Measurements from ENCODE around the gene REV3L.

Gene REV3L

DNA sequence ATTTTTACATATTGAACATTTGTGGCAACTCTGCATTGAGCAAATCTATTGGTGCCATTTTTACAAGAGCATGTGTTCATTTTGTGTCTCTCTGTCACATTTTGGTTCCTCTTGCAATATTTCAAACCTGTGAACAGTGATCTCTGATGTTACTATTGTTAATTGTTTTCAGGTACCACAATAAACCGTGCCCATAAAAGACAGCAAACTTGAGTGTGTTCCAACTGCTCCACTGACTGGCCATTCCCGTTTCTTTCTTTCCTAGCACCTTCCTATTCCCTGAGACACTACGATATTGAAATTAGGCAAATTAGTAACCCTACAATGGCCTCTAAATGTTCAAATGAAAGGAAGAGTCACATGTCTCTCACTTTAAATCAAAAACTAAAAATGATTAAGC is 79.6 kb downstream of the REV3L start:
- H3K27ac ChIP-seq (ENCODE audit: low read length), result no peak overlapping the region
- peaks cover 9 to 39% of the 10 kb centered on the region in 2 donors for H3K36me3 ChIP-seq (ENCODE audit: control insufficient read depth in 1 of 2, insufficient read depth in 2 of 2, low read length in 2 of 2)
- no peak overlapping the region for H3K4me3 ChIP-seq (ENCODE audit: low read depth in 1 of 2, low read length in 2 of 2)
- H3K4me1 ChIP-seq (ENCODE audit: control insufficient read depth in 1 of 2, insufficient read depth in 2 of 2, low read length in 2 of 2), result peaks cover 0 to 4% of the 10 kb centered on the region in 2 donors
- no peaks in the 10 kb centered on the region for H3K27me3 ChIP-seq (ENCODE audit: low read depth, low read length)
- H3K9me3 ChIP-seq (ENCODE audit: control insufficient read depth in 1 of 2, low read length in 2 of 2), result peaks cover 0 to 4% of the 10 kb centered on the region in 2 donors

DNA sequence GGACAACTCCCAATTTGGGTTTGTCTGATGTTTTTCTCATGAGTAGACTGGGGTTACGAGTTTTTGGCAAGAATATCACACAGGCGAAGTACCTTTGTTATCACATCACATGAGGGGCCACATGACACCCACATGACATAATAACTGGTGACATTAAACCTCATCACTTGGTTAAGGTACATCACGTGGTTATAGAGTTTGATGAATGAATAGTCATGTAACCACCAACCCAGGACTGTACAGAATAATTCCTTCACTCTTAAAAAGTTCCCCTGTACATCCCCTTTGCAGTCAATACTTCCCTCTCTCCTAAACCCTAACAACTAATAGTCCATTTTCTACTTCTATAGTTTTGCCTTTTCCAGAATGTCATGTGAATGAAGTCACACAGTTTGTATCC is 83.4 kb downstream of the REV3L start:
- no peak overlapping the region for H3K4me3 ChIP-seq (ENCODE audit: low read depth in 1 of 2, low read length in 2 of 2)
- H3K27ac ChIP-seq (ENCODE audit: low read length), result no peak overlapping the region
- no peaks in the 10 kb centered on the region for H3K27me3 ChIP-seq (ENCODE audit: low read depth, low read length)
- H3K4me1 ChIP-seq (ENCODE audit: control insufficient read depth in 1 of 2, insufficient read depth in 2 of 2, low read length in 2 of 2), result no peaks in the 10 kb centered on the region
- H3K36me3 ChIP-seq (ENCODE audit: control insufficient read depth in 1 of 2, insufficient read depth in 2 of 2, low read length in 2 of 2), result peaks cover 14 to 42% of the 10 kb centered on the region in 2 donors
- peaks cover 0 to 4% of the 10 kb centered on the region in 2 donors for H3K9me3 ChIP-seq (ENCODE audit: control insufficient read depth in 1 of 2, low read length in 2 of 2)

DNA sequence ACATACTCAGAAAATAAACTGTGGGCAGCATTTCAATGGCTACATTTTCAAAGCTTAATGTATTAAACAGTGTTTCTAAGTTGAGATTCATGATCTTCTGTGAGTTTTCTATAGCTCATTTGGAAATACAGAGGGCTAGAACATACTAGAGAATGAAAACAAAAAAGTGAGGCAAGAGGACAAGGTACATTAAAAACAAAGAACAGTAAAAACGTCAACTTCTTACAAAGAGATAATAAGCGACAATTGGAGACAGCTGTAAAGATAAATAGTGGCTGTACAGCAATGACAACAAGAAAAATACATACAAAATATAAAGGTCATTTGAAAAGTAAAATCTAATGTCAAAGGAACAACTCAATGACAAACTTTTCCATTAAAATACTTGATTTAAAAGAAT is 94.3 kb downstream of the REV3L start:
- Histone ChIP-seq H3K4me1 (ENCODE audit: control insufficient read depth in 1 of 2, insufficient read depth in 2 of 2, low read length in 2 of 2) (no peaks in the 10 kb centered on the region), H3K27ac (ENCODE audit: low read length) (no peak overlapping the region), H3K36me3 (ENCODE audit: control insufficient read depth in 1 of 2, insufficient read depth in 2 of 2, low read length in 2 of 2) (peaks cover 19 to 42% of the 10 kb centered on the region in 2 donors), H3K27me3 (ENCODE audit: low read depth, low read length) (no peaks in the 10 kb centered on the region), H3K9me3 (ENCODE audit: control insufficient read depth in 1 of 2, low read length in 2 of 2) (no peaks in the 10 kb centered on the region), H3K4me3 (ENCODE audit: low read depth in 1 of 2, low read length in 2 of 2) (no peak overlapping the region)

- Histone ChIP-seq H3K27ac (ENCODE audit: low read length) (peak overlapping the region; percentile 48), H3K9me3 (ENCODE audit: control insufficient read depth in 1 of 2, low read length in 2 of 2) (no peaks in the 10 kb centered on the region), H3K36me3 (ENCODE audit: control insufficient read depth in 1 of 2, insufficient read depth in 2 of 2, low read length in 2 of 2) (peaks cover 23 to 28% of the 10 kb centered on the region in 2 donors), H3K4me1 (ENCODE audit: control insufficient read depth in 1 of 2, insufficient read depth in 2 of 2, low read length in 2 of 2) (peaks cover 0 to 11% of the 10 kb centered on the region in 2 donors), H3K27me3 (ENCODE audit: low read depth, low read length) (no peaks in the 10 kb centered on the region), H3K4me3 (ENCODE audit: low read depth in 1 of 2, low read length in 2 of 2) (no peak overlapping the region)
Observed at GRCh38 chr6:111382476-111383294, 100.3 kb downstream of the REV3L start.

GRCh38 chr6:111381728-111382127 is 101.3 kb downstream of the REV3L start:
- H3K9me3 ChIP-seq (ENCODE audit: control insufficient read depth in 1 of 2, low read length in 2 of 2), result no peaks in the 10 kb centered on the region
- peaks cover 20 to 24% of the 10 kb centered on the region in 2 donors for H3K36me3 ChIP-seq (ENCODE audit: control insufficient read depth in 1 of 2, insufficient read depth in 2 of 2, low read length in 2 of 2)
- no peaks in the 10 kb centered on the region for H3K27me3 ChIP-seq (ENCODE audit: low read depth, low read length)
- H3K4me1 ChIP-seq (ENCODE audit: control insufficient read depth in 1 of 2, insufficient read depth in 2 of 2, low read length in 2 of 2), result peaks cover 0 to 11% of the 10 kb centered on the region in 2 donors
- H3K27ac ChIP-seq (ENCODE audit: low read length), result no peak overlapping the region
- no peak overlapping the region for H3K4me3 ChIP-seq (ENCODE audit: low read depth in 1 of 2, low read length in 2 of 2)

DNA sequence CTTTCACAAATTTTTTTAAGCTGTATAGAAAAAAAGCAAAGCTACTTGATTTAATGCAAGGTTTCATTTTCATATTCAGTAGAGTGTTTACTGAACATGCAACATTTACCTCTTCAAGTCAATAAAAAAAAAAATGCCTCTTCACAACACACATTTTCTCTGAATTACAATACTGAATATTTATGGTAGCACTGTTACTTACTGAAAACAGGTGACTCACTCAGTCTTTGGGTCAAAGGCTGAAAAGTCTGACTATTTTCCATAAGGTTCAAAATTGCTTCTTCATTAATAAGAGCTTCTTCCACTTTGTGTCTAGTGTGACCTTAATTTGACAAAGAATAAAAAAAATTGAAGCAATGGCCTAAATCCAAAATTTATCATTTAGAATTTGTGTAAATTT is 101.9 kb downstream of the REV3L start:
- Histone ChIP-seq H3K9me3 (ENCODE audit: control insufficient read depth in 1 of 2, low read length in 2 of 2) (no peaks in the 10 kb centered on the region), H3K4me3 (ENCODE audit: low read depth in 1 of 2, low read length in 2 of 2) (no peak overlapping the region), H3K36me3 (ENCODE audit: control insufficient read depth in 1 of 2, insufficient read depth in 2 of 2, low read length in 2 of 2) (peaks cover 25 to 29% of the 10 kb centered on the region in 2 donors), H3K4me1 (ENCODE audit: control insufficient read depth in 1 of 2, insufficient read depth in 2 of 2, low read length in 2 of 2) (peaks cover 0 to 11% of the 10 kb centered on the region in 2 donors), H3K27me3 (ENCODE audit: low read depth, low read length) (no peaks in the 10 kb centered on the region), H3K27ac (ENCODE audit: low read length) (no peak overlapping the region)

GRCh38 chr6:111379831-111380230 is 103.2 kb downstream of the REV3L start:
- Histone ChIP-seq H3K4me3 (ENCODE audit: low read depth in 1 of 2, low read length in 2 of 2) (no peak overlapping the region), H3K4me1 (ENCODE audit: control insufficient read depth in 1 of 2, insufficient read depth in 2 of 2, low read length in 2 of 2) (peaks cover 0 to 11% of the 10 kb centered on the region in 2 donors), H3K9me3 (ENCODE audit: control insufficient read depth in 1 of 2, low read length in 2 of 2) (no peaks in the 10 kb centered on the region), H3K27me3 (ENCODE audit: low read depth, low read length) (no peaks in the 10 kb centered on the region), H3K36me3 (ENCODE audit: control insufficient read depth in 1 of 2, insufficient read depth in 2 of 2, low read length in 2 of 2) (peaks cover 31 to 37% of the 10 kb centered on the region in 2 donors), H3K27ac (ENCODE audit: low read length) (no peak overlapping the region)

- H3K27me3 ChIP-seq (ENCODE audit: low read depth, low read length), result no peaks in the 10 kb centered on the region
- H3K4me3 ChIP-seq (ENCODE audit: low read depth in 1 of 2, low read length in 2 of 2), result no peak overlapping the region
- H3K9me3 ChIP-seq (ENCODE audit: control insufficient read depth in 1 of 2, low read length in 2 of 2), result no peaks in the 10 kb centered on the region
- peaks cover 31 to 42% of the 10 kb centered on the region in 2 donors for H3K36me3 ChIP-seq (ENCODE audit: control insufficient read depth in 1 of 2, insufficient read depth in 2 of 2, low read length in 2 of 2)
- H3K4me1 ChIP-seq (ENCODE audit: control insufficient read depth in 1 of 2, insufficient read depth in 2 of 2, low read length in 2 of 2), result peaks cover 0 to 11% of the 10 kb centered on the region in 2 donors
- H3K27ac ChIP-seq (ENCODE audit: low read length), result no peak overlapping the region
Observed at GRCh38 chr6:111379302-111379701, 103.7 kb downstream of the REV3L start.

- Histone ChIP-seq H3K27me3 (ENCODE audit: low read depth, low read length) (no peaks in the 10 kb centered on the region), H3K9me3 (ENCODE audit: control insufficient read depth in 1 of 2, low read length in 2 of 2) (no peaks in the 10 kb centered on the region), H3K36me3 (ENCODE audit: control insufficient read depth in 1 of 2, insufficient read depth in 2 of 2, low read length in 2 of 2) (peaks cover 32 to 49% of the 10 kb centered on the region in 2 donors), H3K4me1 (ENCODE audit: control insufficient read depth in 1 of 2, insufficient read depth in 2 of 2, low read length in 2 of 2) (peaks cover 0 to 6% of the 10 kb centered on the region in 2 donors), H3K4me3 (ENCODE audit: low read depth in 1 of 2, low read length in 2 of 2) (no peak overlapping the region), H3K27ac (ENCODE audit: low read length) (no peak overlapping the region)
Observed at GRCh38 chr6:111377558-111378120, 105.4 kb downstream of the REV3L start.

DNA sequence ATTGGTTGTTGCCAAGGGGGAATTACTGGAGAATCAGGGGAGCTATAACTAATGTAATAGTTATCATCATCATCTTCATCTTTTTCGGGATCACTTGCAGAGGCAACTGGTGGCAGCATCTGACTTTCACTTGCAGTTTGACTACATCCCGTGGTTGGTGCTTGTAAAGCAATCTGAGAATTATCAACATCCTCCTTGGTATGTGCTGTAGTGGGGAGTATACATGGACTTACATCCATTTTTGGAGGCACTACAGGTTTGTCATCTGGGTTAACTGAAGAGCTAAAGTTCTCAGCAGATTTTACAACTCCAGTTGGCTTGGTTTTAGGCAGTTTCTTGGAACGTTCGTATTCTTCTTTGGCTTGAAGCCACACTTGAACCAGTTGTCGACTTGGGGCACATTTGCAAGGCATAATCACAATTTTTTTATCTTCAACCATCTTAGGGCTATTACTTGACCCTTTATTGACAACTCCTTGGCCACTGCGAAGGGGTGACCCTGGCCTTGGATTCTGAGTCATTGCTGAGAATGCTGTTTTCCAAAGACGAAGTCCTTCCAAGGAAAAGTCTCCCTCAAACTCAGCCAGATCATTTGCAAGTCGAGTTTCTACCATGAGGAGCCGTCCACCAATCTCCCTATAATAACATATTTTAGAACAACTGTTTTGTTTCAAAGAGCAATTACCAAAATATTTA is 115.5 kb downstream of the REV3L start:
- no peaks in the 10 kb centered on the region for H3K9me3 ChIP-seq (ENCODE audit: control insufficient read depth in 1 of 2, low read length in 2 of 2)
- no peak overlapping the region for H3K27ac ChIP-seq (ENCODE audit: low read length)
- no peak overlapping the region for H3K4me3 ChIP-seq (ENCODE audit: low read depth in 1 of 2, low read length in 2 of 2)
- H3K36me3 ChIP-seq (ENCODE audit: control insufficient read depth in 1 of 2, insufficient read depth in 2 of 2, low read length in 2 of 2), result peaks cover 19 to 20% of the 10 kb centered on the region in 2 donors
- no peaks in the 10 kb centered on the region for H3K4me1 ChIP-seq (ENCODE audit: control insufficient read depth in 1 of 2, insufficient read depth in 2 of 2, low read length in 2 of 2)
- H3K27me3 ChIP-seq (ENCODE audit: low read depth, low read length), result no peaks in the 10 kb centered on the region

GRCh38 chr6:111361648-111362047 is 121.4 kb downstream of the REV3L start:
- Histone ChIP-seq H3K9me3 (ENCODE audit: control insufficient read depth in 1 of 2, low read length in 2 of 2) (no peaks in the 10 kb centered on the region), H3K27ac (ENCODE audit: low read length) (no peak overlapping the region), H3K36me3 (ENCODE audit: control insufficient read depth in 1 of 2, insufficient read depth in 2 of 2, low read length in 2 of 2) (peaks cover 12% of the 10 kb centered on the region in 2 donors), H3K27me3 (ENCODE audit: low read depth, low read length) (no peaks in the 10 kb centered on the region), H3K4me1 (ENCODE audit: control insufficient read depth in 1 of 2, insufficient read depth in 2 of 2, low read length in 2 of 2) (peaks cover 0 to 7% of the 10 kb centered on the region in 2 donors), H3K4me3 (ENCODE audit: low read depth in 1 of 2, low read length in 2 of 2) (no peak overlapping the region)
